GM12875 (cell line): ENCODE measurements around the gene SPEN.
A peak's percentile ranks its signal among the peaks of the same experiment; 100 is the strongest.
"Not testable (repeated sequence)": the region's sequence is repeated elsewhere in the genome, so short reads cannot be mapped to it uniquely, and the experiment has no call there.

Experiments
- H3K4me3 ChIP-seq: one replicate; pipeline ENCODE4 v1.5.1; 2011; ENCODE audit warnings: low read depth, low read length, control low read depth
- CTCF ChIP-seq: IDR thresholded peaks from 2 replicates; pipeline ENCODE4 v1.5.1; 2011; ENCODE audit warnings: low read depth, mild to moderate bottlenecking, control low read depth, inconsistent platforms, low read length, moderate library complexity, borderline replicate concordance; ENCODE audit not compliant: insufficient read depth

SPEN gene

GRCh38 chr1:15835205-15835740 is 12.2 kb upstream of the SPEN start:
- peak overlapping the region; percentile 83 for H3K4me3 ChIP-seq
- TF ChIP-seq CTCF = no peak

- H3K4me3 ChIP-seq = peak overlapping the region; percentile 83
- TF ChIP-seq CTCF = no peak
These were observed 11.6 kb upstream of the SPEN start for GRCh38 chr1:15835741-15836510.

- H3K4me3 ChIP-seq = peak overlapping the region; percentile 83
These were observed 11.1 kb upstream of the SPEN start for GRCh38 chr1:15836511-15836771.

GRCh38 chr1:15836772-15837669 is 10.5 kb upstream of the SPEN start:
- peak overlapping the region; percentile 38 for H3K4me3 ChIP-seq
- TF ChIP-seq CTCF = no peak

- no peak for TF ChIP-seq CTCF
These were observed 9.6 kb upstream of the SPEN start for GRCh38 chr1:15837931-15838330.

GRCh38 chr1:15838721-15839120 is 8.8 kb upstream of the SPEN start:
- TF ChIP-seq CTCF = no peak
- H3K4me3 ChIP-seq = no peak overlapping the region

More at GRCh38 chr1:15837931-15838330, 9.6 kb upstream of the SPEN start:
- H3K4me3 ChIP-seq = no peak overlapping the region

- no peak overlapping the region for H3K4me3 ChIP-seq
- no peak for TF ChIP-seq CTCF
These were observed 3.5 kb upstream of the SPEN start for GRCh38 chr1:15843826-15844572.

- H3K4me3 ChIP-seq = not testable (repeated sequence)
These were observed 1.5 kb upstream of the SPEN start for GRCh38 chr1:15846056-15846455.
